ENCODE results near the gene SMIM33.
"Not testable (repeated sequence)": the region's sequence is repeated elsewhere in the genome, so short reads cannot be mapped to it uniquely, and the experiment has no call there.

The SMIM33 gene

GRCh38 chr5:139470821-139471300, at the start of gene SMIM33:
TSS of gene SMIM33 (plus strand) at chr5:139471004. CDS start at chr5:139471122, 118 bp downstream.
- DNase-seq, result no peak

GRCh38 chr5:139422307-139422893, 48.4 kb upstream of the SMIM33 start:
- no peak for DNase-seq

DNA sequence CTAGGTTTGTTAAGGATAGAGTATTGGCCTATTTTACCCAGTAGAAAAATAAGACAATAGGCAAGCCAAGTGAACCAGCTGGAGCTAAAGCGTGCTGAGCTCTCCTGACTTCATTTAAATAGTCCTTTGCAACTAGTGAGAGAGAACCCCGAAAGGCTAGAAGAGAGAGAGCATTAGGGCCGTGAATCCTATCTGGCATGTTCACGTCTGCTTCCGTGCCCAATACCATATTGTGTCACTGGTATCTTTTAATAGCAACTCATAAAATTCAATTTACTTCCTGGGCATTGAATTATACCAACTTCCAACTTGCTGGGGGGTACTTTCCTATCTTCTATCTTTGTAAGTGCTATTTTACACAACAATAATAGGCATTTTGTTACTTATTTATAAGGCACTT, 45.3 kb upstream of the SMIM33 start:
- DNase-seq, result no peak

DNA sequence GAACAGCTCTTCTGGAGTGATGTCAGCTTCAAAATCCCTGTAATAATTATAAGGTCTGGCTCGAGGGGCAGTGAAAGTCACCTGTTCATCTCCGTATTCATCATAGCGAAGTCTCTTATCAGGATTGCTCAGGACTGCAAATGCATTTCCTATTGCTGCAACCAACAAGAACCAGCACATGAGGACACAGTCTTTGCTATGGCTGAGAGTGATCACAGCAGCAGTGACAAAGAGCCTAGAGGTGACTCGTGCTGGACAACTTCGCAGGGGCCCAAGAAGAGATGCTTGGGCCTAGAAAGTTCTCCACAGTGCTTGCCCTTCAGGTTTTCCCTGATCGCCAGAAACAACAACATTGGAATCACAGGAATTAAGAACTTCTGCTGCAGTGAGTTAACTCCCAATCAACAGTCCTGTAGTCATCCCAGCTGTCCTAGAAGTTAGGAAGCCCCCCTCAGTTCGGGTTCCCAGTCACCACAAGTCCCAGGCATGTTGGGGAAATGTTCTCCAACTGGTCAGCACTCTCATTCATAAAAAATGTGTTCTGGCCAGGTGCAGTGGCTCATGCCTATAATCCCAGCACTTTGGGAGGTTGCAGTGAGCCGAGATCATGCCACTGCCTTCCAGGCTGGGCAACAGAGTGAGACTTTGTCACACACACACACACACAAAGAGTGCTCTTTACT, 44.5 kb upstream of the SMIM33 start:
- no peak for DNase-seq

DNA sequence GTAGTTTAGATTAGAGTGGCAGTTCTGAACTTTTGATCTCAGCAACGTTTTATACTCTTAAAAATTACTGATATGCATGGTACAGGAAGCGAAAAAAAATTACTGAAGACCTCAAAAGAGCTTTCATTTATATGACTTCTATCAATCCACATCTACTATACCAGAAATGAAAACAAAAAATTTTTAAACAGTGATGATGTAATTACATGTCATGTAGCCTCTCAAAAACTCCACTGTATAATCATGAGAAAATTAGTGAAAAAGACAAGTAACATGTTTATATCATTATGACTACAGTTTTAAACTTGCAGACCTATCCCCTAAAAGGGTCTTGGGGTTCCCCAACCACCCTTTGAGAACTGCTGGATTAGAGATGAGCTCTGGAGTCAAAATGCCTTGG, 40.8 kb upstream of the SMIM33 start:
- no peak for DNase-seq

GRCh38 chr5:139431706-139432105, 39.1 kb upstream of the SMIM33 start:
- DNase-seq, result no peak

DNA sequence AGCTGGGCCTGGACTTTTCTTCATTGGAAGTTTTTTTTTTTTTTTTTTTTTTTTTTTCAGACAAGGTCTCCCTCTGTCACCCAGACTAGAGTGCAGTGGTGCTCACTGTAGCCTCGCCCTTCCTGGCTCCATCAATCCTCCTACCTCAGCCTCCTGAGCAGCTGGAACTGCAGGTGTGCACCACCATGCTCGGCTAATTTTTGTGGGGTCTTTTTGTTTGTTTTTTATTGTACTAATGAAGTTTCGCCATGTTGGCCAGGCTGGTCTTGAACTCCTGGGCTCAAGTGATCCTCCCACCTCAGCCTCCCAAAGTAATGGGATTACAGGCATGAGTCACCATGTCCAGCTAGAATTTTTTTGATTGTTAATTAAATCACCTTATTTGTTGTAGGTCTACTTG, 35.1 kb upstream of the SMIM33 start:
- no peak for DNase-seq

DNA sequence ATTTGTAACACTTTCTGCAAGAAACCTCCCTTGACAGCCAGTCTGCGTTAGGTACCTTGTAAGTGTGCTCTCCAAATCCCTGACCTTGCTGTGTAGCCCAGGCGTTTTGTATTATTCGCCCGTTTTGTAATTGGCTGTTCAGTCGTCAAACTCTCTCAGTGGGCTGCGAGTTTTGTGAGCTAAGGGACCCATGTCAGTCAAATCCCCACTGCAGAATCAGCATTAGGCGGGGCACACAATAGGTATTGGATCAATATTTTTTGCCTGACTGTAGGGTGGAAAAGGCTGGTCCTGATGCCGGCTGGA, 32.1 kb upstream of the SMIM33 start:
- DNase-seq, result no peak

DNA sequence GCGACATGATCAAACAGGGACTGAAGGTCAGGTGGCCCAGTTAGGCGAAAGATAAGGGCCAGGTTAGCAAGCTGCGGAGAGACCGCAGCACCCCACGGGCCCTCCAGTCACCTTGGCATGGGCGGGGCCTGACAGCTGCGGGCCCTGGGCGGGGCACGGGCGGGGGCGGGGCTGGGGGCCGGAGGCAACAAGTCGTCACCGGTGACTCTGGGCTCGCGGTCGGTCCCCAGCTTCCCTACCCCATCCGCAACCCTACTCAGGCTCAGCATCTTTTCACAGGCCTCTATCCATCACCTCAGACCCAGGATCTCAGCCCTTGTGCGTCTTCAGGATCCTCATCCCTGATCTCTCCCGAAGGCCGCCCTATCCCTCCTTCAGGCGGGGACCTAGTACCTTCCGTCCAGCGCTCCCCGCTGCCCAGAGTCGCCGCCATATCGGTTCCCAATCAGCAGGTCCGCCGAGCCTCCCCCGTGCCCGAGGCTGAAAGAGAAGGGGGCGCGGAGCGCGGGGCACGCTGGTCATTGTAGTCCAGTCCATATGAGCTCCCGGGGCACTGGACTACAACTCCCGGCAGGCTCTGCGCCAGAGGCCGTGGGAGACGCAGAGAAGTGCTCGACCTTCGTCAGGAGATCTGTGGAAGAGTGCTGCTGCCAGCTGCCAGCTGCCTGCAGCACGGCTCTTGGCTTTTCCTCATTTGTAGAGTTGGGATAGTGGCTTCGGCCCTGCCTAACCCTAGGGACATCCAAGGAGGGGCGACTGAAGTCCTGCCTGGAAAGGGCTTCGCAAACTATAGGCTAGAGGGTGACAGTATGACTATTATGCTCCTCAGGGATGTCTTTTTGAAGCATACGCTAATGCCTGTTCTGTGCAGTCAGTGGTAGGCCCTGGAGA, 31.5 kb upstream of the SMIM33 start, which contains the start of gene DNAJC18:
Gene DNAJC18, minus strand, starts transcription at position 513 of the 891 bp plus-strand sequence. Its CDS starts 80 bp downstream, at position 433.
- no peak for DNase-seq

DNA sequence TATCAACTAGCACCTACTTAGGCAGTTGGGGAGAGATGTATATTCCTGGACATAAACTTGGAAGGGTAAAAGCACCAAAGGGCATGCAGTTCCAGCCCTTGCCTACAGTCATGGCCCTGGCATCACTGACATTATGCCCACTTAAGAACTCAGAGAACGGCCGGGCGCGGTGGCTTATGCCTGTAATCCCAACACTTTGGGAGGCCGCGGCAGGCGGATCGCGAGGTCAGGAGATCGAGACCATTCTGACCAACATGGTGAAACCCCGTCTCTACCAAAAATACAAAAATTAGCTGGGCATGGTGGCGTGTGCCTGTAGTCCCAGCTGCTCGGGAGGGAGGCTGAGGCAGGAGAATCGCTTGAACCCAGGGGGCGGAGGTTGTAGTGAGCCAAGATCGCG, 30.4 kb upstream of the SMIM33 start:
- DNase-seq, result not testable (repeated sequence)

DNA sequence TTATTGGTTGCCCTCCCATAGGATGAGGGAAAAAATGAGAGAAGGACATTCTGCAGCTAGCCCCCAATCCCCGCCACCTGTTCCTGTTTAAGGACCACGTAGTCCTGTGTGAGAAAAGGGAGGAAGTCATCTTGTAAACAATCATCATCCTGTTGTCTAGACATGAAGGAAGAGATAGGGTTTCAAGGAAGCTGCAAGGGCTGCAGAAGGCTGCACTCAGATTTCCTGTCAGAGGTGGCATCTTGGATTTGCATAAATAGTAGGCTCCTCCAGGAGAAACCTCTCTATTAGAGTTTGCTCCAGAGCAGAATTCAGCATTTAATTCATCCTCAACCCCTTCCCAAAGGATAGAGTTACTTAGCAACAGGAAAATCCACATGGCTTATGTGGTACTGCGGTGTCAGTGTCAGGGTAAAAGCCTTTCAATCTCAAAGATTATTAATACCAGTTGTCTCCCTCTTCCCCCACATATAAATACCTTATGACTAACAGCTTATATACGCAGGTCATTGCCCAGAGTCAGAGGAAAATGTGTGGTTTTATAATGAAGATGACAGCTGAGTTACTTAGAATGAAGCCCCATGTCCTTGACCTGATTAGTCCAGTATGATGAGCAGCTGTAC, 26.9 kb upstream of the SMIM33 start:
- DNase-seq, result no peak

- DNase-seq, result no peak
Measured at GRCh38 chr5:139445325-139446170, 25.3 kb upstream of the SMIM33 start.

DNA sequence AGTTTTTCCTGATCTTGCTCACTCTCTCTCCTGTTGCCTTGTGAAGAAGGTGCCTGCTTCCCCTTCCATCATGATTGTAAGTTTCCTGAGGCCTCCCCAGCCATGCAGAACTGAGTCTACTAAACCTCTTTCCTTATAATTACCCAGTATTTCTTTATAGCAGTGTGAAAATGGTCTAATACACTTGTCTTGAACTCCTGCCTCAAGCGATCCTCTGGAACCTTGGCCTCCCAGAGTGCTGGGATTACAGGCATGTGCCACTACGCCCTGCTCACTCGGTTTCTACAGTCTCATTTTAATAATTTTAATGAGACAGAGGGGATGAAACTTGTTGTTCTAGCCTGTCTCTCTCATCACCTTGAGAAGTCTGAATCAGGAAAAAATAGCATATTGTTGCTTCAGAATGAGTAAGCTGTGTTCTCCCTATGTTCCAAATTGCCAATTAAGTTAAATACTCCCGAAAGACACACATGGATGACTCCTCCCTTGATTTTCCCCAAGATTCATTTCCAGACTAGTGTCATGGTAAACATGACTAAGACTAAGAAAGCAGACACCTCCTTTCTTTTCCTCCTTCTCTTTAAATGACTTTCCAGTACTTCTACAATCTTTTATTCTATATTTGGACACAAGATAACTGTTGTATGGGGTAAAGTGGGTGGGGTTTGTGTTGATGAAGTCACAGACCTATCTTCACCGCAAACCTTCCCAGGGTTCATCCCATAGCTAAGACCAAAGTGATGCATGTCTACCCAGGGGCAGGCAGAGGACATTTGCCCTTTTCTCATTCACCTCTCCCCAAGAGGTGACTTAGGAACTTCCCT, 23.6 kb upstream of the SMIM33 start:
- DNase-seq, result no peak

DNA sequence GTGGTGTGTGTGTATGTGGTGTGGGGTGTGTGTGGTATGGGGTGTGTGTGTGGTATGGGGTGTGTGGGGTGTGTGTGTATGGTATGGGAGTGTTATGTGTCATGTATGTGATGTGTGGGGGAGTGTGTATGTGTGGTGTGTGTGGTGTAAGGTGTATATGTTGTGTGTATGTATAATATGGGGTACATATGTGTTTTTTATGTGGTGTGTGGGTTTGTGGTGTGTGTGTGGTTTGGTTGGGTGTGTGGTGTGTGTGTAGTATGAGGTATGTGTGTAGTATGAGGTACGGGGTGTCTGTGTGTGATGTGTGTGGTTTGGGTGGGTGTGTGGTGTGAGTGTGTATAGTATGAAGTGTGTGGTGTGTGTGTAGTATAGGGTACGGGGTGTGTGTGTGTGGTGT, 19.6 kb upstream of the SMIM33 start:
- no peak for DNase-seq

DNA sequence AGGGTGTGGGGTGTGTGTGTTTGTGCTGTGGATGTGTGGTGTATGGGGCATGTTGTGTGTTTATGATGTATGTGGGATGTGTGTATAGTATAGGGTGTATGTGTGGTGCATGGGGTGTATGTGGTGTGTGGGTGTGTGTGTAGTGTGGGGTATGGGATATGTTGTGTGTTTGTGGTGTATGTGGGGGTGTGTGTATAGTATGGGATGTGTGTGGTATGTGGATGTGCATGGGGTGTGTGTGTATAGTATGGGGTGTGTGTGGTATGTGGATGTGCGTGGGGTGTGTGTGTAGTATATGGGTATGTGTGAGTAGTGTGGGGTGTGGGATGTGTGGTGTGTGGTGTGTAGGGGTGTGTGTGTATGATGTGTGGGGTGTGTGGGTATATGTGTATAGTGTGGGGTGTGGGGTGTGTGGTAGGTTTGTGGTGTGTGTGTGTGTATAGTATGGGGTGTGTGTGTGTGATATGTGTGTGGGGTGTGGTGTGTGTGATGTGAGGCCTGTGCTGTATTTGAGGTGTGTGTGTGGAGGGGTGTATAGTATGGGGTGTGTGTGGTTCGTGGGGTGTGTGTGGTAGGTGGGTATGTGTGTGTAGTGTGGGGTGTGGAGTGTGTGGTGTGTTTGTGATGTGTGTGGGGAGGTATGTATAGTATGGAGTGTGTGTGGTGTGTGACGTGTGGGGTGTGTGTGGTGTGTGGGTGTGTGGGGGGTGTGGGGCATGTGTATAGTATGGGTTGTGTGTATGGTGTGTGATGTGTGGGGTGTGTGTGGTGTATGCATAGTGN, 18.7 kb upstream of the SMIM33 start:
- DNase-seq, result no peak

DNA sequence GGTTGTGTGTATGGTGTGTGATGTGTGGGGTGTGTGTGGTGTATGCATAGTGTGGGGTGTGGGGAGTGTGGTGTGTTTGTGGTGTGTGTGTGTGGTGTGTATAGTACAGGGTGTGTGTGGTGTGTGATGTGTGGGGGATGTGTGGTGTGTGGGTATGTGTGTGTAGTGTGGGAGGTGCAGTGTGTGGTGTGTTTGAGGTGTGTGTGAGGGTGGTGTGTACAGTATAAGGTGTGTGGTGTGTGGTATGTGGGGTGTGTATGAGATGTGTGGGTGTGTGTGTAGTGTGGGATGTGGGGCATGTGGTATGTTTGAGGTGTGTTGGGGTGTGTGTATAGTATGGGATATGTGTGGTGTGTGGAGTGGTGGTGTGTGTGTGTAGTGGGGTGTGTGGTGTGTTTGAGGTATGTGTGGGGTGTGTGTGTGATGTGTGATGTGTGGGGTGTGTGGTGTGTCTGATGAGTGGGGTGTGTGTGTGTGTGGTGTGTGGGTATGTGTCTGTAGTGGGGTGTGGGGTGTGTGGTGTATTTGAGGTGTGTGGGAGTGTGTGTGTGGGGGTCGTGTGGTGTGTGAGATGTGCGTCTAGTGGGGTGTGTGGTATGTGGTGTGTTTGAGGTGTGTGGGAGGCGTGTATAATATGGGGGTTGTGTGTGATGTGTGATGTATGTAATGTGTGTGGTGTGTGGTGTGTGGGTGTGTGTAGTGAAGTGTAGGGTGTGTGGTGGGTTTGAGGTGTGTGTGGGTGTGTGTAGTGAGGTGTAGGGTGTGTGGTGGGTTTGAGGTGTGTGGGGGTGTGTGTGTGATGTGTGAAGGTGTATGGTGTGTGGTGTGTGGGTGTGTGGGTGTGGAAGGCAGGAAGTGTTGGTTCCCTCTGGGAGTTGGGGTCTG, 16.9 kb upstream of the SMIM33 start:
- DNase-seq, result no peak

DNA sequence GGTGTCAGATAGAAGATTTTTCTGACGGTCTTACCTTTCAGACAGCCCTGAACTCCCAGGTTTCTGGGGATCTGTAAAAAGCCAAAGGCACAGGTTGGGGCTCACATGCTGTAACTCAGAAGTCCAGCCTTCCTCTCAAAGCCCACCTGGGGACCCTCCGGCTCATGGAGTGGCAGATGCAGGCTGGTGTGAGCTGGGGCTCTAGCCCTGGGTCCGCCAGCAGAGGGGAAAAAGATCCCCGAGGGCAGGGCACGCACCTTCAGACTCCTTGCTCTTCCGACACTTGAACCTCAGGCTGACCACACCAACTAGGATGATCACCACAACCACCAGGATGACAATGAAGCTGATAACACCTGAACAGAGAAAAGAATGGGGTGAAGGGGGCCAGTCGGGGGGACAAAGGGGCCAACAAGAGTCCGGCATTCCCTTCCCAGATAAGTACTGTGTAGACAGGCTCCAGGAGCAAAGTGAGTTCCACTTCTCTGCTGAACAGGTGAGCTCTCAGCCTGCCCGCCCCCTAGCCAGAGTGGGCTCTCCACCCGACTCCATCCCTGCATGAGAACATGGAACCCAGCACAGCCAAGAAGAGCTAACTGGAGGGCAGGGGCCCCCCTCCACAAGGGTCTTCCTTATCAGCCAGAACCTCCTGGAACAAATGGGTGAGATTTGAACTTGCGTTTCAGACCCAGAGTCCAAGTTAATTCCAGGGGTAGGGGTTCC, 16.1 kb upstream of the SMIM33 start:
- DNase-seq, result no peak

DNA sequence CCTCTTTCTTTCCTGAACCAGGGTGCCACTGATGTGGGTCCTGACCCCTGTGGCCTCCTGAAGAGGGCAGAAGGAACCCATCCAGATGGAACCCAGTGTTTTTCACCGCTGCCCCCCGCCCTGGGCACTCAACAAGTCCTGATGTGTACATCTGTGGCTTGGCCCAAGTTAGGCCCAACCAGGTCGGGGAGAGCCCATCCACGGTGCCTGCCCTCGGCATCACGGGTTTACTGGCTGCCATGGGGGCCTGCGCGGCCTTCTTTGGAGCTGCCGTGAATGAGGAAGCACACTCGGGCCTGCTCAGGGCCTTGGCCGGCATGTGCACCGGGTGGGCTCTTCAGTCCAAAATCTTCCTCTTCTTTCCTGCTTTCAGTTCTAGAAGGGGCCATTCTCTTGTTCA, 14.0 kb upstream of the SMIM33 start:
- no peak for DNase-seq

- no peak for DNase-seq
Measured at GRCh38 chr5:139457241-139457640, 13.6 kb upstream of the SMIM33 start.

Data from cortex of kidney (tissue), 1 donor.